Measurements from ENCODE around the gene ASPHD2.

ASPHD2 gene

GRCh38 chr22:26477341-26477731, 48.3 kb downstream of the ASPHD2 start:
- DNase-seq, result no peak

GRCh38 chr22:26479043-26479791, 50.2 kb downstream of the ASPHD2 start:
- DNase-seq, result no peak

- no peak for DNase-seq
Observed at GRCh38 chr22:26479792-26480610, 50.9 kb downstream of the ASPHD2 start.

GRCh38 chr22:26480611-26480932, 51.5 kb downstream of the ASPHD2 start:
- no peak for DNase-seq

GRCh38 chr22:26481112-26481693, 52.1 kb downstream of the ASPHD2 start:
- DNase-seq, result no peak

GRCh38 chr22:26481694-26482093, 52.6 kb downstream of the ASPHD2 start:
- DNase-seq, result no peak

- DNase-seq, result no peak
Observed at GRCh38 chr22:26482161-26482560, 53.1 kb downstream of the ASPHD2 start.

- DNase-seq, result no peak
Observed at GRCh38 chr22:26483043-26483438, 54.0 kb downstream of the ASPHD2 start.

- DNase-seq, result peak; percentile 97
Observed at GRCh38 chr22:26483439-26484359, 54.6 kb downstream of the ASPHD2 start, which contains the start of the genes HPS4 and SRRD. Gene HPS4 (minus strand): TSS chr22:26483783. CDS start chr22:26481762, 2,021 bp downstream. Gene SRRD (plus strand): TSS chr22:26483877. CDS start chr22:26483891, 14 bp downstream.

GRCh38 chr22:26484360-26484706, 55.3 kb downstream of the ASPHD2 start:
- DNase-seq, result no peak

- DNase-seq, result no peak
Observed at GRCh38 chr22:26485013-26485412, 56.0 kb downstream of the ASPHD2 start.

GRCh38 chr22:26485806-26486390, 56.8 kb downstream of the ASPHD2 start:
- no peak for DNase-seq

GRCh38 chr22:26486394-26486793, 57.3 kb downstream of the ASPHD2 start:
- no peak for DNase-seq

GRCh38 chr22:26487996-26488395, 58.9 kb downstream of the ASPHD2 start:
- no peak for DNase-seq

GRCh38 chr22:26489447-26490036, 60.5 kb downstream of the ASPHD2 start:
- DNase-seq, result no peak

GRCh38 chr22:26492220-26492619, 63.2 kb downstream of the ASPHD2 start:
- DNase-seq, result no peak

GRCh38 chr22:26494506-26494905, 65.4 kb downstream of the ASPHD2 start:
- no peak for DNase-seq
